ENCODE measurements around the gene AKAP11.

AKAP11 gene

GRCh38 chr13:42274386-42275097, 2.6 kb downstream of the AKAP11 start:
- DNase-seq: no peak

GRCh38 chr13:42275098-42275471, 3.1 kb downstream of the AKAP11 start:
- DNase-seq: no peak

GRCh38 chr13:42275506-42275905, 3.6 kb downstream of the AKAP11 start:
- DNase-seq: no peak

- no peak for DNase-seq
Observed at GRCh38 chr13:42276683-42277082, 4.7 kb downstream of the AKAP11 start.

GRCh38 chr13:42277618-42278276, 5.8 kb downstream of the AKAP11 start:
- no peak for DNase-seq

- DNase-seq: no peak
Observed at GRCh38 chr13:42279080-42279479, 7.1 kb downstream of the AKAP11 start.

GRCh38 chr13:42279986-42280385, 8.0 kb downstream of the AKAP11 start:
- no peak for DNase-seq

- DNase-seq: no peak
Observed at GRCh38 chr13:42280537-42280936, 8.6 kb downstream of the AKAP11 start.

- DNase-seq: no peak
Observed at GRCh38 chr13:42283574-42283973, 11.6 kb downstream of the AKAP11 start.

- DNase-seq: no peak
Observed at GRCh38 chr13:42284068-42284467, 12.1 kb downstream of the AKAP11 start.

- DNase-seq: no peak
Observed at GRCh38 chr13:42298392-42298791, 26.4 kb downstream of the AKAP11 start.

GRCh38 chr13:42305503-42305902, 33.6 kb downstream of the AKAP11 start:
- DNase-seq: no peak

GRCh38 chr13:42307461-42307860, 35.5 kb downstream of the AKAP11 start:
- no peak for DNase-seq

GRCh38 chr13:42312817-42313431, 41.0 kb downstream of the AKAP11 start:
- no peak for DNase-seq

- no peak for DNase-seq
Observed at GRCh38 chr13:42318570-42318969, 46.6 kb downstream of the AKAP11 start.

- no peak for DNase-seq
Observed at GRCh38 chr13:42320375-42320787, 48.4 kb downstream of the AKAP11 start.

GRCh38 chr13:42322806-42323205, 50.9 kb downstream of the AKAP11 start:
- no peak for DNase-seq

- no peak for DNase-seq
Observed at GRCh38 chr13:42324704-42325103, 52.8 kb downstream of the AKAP11 start.

GRCh38 chr13:42327725-42328124, 55.8 kb downstream of the AKAP11 start:
- DNase-seq: no peak

- no peak for DNase-seq
Observed at GRCh38 chr13:42328672-42329071, 56.7 kb downstream of the AKAP11 start.

GRCh38 chr13:42329239-42329638, 57.3 kb downstream of the AKAP11 start:
- no peak for DNase-seq

- DNase-seq: no peak
Observed at GRCh38 chr13:42331009-42331408, 59.1 kb downstream of the AKAP11 start.

GRCh38 chr13:42333613-42334328, 61.8 kb downstream of the AKAP11 start:
- DNase-seq: peak in 1 of 2 experiments; percentile 30

GRCh38 chr13:42334329-42334706, 62.4 kb downstream of the AKAP11 start:
- DNase-seq: no peak
